K562 (cell line): ENCODE results near the gene MFSD6L.

Source experiments
- CBX1 ChIP-seq: sonication (generic); IDR thresholded peaks from 2 replicates; pipeline ENCODE4 v1.6.1; 2016; ENCODE audit warnings: antibody characterized with exemption, low read depth, mild to moderate bottlenecking
- EZH2 ChIP-seq: IDR thresholded peaks from 2 replicates; pipeline ENCODE4 v1.6.1; 2012; ENCODE audit warnings: low read depth, mild to moderate bottlenecking, inconsistent platforms, low read length, borderline replicate concordance
- GABPA ChIP-seq: fragments of 200-800 bp; sonication (Bioruptor generic); conservative IDR thresholded peaks from 2 replicates; pipeline ENCODE4 v1.6.1; 2016; ENCODE audit warnings: low read depth, missing genetic modification characterization, missing compliant biosample characterization
- MEF2D ChIP-seq: conservative IDR thresholded peaks from 2 replicates; pipeline ENCODE4 v1.6.1; 2016; ENCODE audit warnings: low read depth, missing genetic modification characterization, missing compliant biosample characterization
- RFX7 ChIP-seq: fragments of 250-450 bp; sonication (Bioruptor Pico); IDR thresholded peaks from 2 replicates; pipeline ENCODE4 v1.5.1; 2021; ENCODE audit warnings: mild to moderate bottlenecking
- YY1 ChIP-seq, 3 experiments: IDR thresholded peaks; 2 replicates each; pipeline ENCODE4 v1.6.1; 2011; ENCODE audit warnings: low read length in 2 of 3, mild to moderate bottlenecking in 2 of 3, moderate library complexity in 2 of 3, borderline replicate concordance in 1 of 3, control low read depth in 1 of 3, low read depth in 1 of 3; ENCODE audit not compliant: insufficient read depth in 3 of 3, insufficient replicate concordance in 2 of 3, control insufficient read depth in 1 of 3, insufficient read length in 1 of 3; ENCODE audit errors: extremely low read depth in 1 of 3
- TF ChIP-seq, protein P1 (sequence below), 3 experiments: IDR thresholded peaks in 2 of 3; conservative IDR thresholded peaks in 1 of 3; 2 replicates each; pipeline ENCODE4 v1.5.1; 2011 to 2012; ENCODE audit warnings: low read length in 3 of 3, mild to moderate bottlenecking in 3 of 3, control low read depth in 2 of 3, improper control_type of control experiment in 1 of 3, inconsistent platforms in 1 of 3, low read depth in 1 of 3, mixed read lengths in 1 of 3, moderate library complexity in 1 of 3; ENCODE audit not compliant: insufficient read depth in 2 of 3

DNA sequence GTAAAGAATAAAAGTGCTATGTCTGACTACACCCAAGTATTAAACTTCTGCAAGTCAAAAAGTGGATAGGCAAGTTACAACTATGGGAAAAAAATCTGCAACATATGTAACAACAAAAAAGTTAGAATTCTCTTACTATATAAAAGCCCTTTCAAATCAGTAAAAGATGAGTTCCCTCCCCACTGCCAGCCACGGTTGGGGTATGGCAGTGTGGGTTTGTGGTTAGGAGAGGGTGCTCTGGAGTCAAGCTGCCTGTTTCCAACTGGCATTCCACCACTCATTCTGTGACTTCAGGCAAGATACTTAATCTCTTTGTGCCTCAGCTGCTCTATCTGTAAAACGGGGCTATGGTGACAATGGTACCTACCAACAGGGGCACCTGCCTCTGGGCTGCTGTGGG lies 26.6 kb upstream of the MFSD6L start:
- TF ChIP-seq, protein P1, sequence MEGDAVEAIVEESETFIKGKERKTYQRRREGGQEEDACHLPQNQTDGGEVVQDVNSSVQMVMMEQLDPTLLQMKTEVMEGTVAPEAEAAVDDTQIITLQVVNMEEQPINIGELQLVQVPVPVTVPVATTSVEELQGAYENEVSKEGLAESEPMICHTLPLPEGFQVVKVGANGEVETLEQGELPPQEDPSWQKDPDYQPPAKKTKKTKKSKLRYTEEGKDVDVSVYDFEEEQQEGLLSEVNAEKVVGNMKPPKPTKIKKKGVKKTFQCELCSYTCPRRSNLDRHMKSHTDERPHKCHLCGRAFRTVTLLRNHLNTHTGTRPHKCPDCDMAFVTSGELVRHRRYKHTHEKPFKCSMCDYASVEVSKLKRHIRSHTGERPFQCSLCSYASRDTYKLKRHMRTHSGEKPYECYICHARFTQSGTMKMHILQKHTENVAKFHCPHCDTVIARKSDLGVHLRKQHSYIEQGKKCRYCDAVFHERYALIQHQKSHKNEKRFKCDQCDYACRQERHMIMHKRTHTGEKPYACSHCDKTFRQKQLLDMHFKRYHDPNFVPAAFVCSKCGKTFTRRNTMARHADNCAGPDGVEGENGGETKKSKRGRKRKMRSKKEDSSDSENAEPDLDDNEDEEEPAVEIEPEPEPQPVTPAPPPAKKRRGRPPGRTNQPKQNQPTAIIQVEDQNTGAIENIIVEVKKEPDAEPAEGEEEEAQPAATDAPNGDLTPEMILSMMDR (IDR thresholded peaks at IDR 0.05 in 2 of 3, conservative IDR thresholded peaks at IDR 0.05 in 1 of 3; ENCODE audit: insufficient read depth in 2 of 3, low read depth in 1 of 3, low read length in 3 of 3): no peak
- TF ChIP-seq YY1 (IDR thresholded peaks at IDR 0.05; ENCODE audit: borderline replicate concordance in 1 of 3, control insufficient read depth in 1 of 3, extremely low read depth in 1 of 3, insufficient read depth in 3 of 3, insufficient read length in 1 of 3, insufficient replicate concordance in 2 of 3, low read depth in 1 of 3, low read length in 2 of 3) (no peak), MEF2D (tag) (no peak), RFX7 (CRISPR knock-in tag) (no peak), GABPA (tag) (no peak), EZH2 (no peak), CBX1 (no peak)
